ENCODE results near the gene DHX8.

GRCh38 chr17:43536236-43536992 lies 52.6 kb downstream of the DHX8 start:
- TF ChIP-seq CREM (IDR thresholded peaks at IDR 0.05; ENCODE audit: low read depth) (no peak), ZBTB33 (IDR thresholded peaks at IDR 0.05) (no peak), KLF5 (IDR thresholded peaks at IDR 0.05; ENCODE audit: partially characterized antibody) (no peak), ESRRA (IDR thresholded peaks at IDR 0.05; ENCODE audit: low read length) (no peak), EZH2 (IDR thresholded peaks at IDR 0.05; ENCODE audit: borderline replicate concordance, control insufficient read depth, low read depth, low read length) (no peak), POLR2AphosphoS5 (IDR thresholded peaks at IDR 0.05; ENCODE audit: low read length) (no peak), CBX3 (IDR thresholded peaks at IDR 0.05; ENCODE audit: borderline replicate concordance, low read depth) (no peak), EP300 (IDR thresholded peaks at IDR 0.05; ENCODE audit: borderline replicate concordance in 1 of 2, control insufficient read depth in 1 of 2, low read depth in 2 of 2, low read length in 2 of 2) (no peak), CTCF (IDR thresholded peaks at IDR 0.05 in 2 of 3, conservative IDR thresholded peaks at IDR 0.05 in 1 of 3; ENCODE audit: control insufficient read depth in 2 of 3, extremely low read depth in 1 of 3, insufficient read depth in 1 of 3, low read depth in 3 of 3, low read length in 3 of 3) (no peak), REST (IDR thresholded peaks at IDR 0.05; ENCODE audit: low read depth, low read length) (no peak), GABPA (IDR thresholded peaks at IDR 0.05; ENCODE audit: low read depth) (no peak), ZZZ3 (IDR thresholded peaks at IDR 0.05; ENCODE audit: control insufficient read depth, insufficient read length, low read depth) (no peak), CHD4 (IDR thresholded peaks at IDR 0.05) (no peak), SIN3A (IDR thresholded peaks at IDR 0.05; ENCODE audit: low read depth, low read length) (no peak)
